ENCODE results near the gene RNF225.

- TF ChIP-seq, protein P1, sequence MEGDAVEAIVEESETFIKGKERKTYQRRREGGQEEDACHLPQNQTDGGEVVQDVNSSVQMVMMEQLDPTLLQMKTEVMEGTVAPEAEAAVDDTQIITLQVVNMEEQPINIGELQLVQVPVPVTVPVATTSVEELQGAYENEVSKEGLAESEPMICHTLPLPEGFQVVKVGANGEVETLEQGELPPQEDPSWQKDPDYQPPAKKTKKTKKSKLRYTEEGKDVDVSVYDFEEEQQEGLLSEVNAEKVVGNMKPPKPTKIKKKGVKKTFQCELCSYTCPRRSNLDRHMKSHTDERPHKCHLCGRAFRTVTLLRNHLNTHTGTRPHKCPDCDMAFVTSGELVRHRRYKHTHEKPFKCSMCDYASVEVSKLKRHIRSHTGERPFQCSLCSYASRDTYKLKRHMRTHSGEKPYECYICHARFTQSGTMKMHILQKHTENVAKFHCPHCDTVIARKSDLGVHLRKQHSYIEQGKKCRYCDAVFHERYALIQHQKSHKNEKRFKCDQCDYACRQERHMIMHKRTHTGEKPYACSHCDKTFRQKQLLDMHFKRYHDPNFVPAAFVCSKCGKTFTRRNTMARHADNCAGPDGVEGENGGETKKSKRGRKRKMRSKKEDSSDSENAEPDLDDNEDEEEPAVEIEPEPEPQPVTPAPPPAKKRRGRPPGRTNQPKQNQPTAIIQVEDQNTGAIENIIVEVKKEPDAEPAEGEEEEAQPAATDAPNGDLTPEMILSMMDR (conservative IDR thresholded peaks at IDR 0.05; ENCODE audit: low read length) = no peak
- TF ChIP-seq EZH2phosphoT487 (IDR thresholded peaks at IDR 0.05; ENCODE audit: borderline replicate concordance) = no peak
These were observed 10.1 kb upstream of the RNF225 start for GRCh38 chr19:58385313-58385890.
